GM18867 (cell line): ENCODE measurements around the gene RTL5.

Experiments
- ATAC-seq: cut with Tn5 transposase; IDR thresholded peaks from one replicate; pipeline ENCODE4 v1.9.1; 2021; ENCODE audit warnings: mild to moderate bottlenecking, moderate library complexity; ENCODE audit not compliant: unreplicated experiment

Gene RTL5

DNA sequence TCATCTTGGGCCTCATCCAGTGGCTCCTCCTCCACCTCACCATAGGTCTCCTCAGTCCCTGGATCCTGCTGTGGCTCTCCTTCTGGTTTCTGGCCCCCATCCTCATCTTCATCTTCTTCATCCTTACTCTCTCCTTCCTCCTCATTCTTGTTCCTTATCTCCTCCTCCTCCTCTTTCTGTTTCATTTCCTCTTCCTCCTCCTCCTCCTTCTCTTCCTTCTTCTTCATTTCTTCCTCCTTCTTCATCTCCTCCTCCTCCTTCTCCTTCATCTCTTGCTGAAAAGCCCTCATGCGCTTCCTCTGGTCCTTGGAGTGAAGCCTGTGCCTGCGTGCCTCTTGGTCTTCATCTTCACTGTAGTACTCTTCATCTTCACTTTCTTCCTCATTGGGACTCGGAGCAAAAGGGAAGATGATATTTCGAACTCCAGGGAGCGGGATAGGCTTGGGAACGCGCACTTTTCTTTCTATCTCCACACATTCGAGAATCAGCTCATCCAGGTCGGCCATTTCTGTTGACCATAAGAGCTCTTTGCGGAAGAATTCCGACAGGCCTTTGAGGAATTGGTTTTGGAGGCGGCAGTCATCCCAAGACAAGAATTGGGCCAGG, 1.5 kb downstream of the RTL5 start:
- no peak for ATAC-seq

DNA sequence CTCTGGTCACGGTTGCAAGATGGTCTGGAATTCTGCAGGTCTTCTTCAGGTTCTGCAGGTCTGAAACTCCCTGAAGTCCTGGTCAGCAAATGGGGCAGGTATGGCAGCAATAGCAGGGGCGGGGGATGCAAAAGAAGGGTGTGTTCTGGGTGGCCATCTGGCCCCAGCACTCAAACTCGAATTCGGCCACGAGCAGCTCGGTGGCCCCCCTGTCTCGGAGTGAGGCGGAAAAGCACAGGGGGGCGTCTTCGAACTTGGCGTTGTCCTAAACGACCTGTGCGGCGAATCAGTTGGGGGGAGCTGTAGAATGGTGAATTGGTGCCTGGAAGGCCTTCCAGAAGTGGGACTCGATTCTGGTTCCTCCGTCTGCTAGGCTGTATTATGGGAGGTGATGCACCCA, 2.1 kb downstream of the RTL5 start:
- ATAC-seq: no peak

DNA sequence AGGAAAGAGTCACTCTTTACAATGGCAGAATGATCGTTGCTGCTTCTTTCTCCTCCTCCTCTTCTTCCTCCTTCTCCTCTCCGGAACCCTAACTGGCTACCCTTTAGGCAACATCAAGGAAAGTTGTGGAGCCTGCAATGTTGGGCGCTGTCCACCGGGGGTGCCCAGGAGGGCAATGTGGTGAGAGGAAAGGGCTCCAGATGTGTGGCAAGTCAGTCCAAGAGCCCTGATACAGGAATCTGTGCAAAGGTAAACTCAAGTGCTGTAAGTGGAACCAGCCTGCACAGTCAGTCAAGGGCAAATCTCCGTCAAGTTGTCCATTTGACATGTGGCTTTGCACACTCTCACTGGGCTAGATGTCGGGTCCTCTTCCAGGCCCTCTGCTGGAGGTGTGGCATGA, 2.8 kb downstream of the RTL5 start:
- no peak for ATAC-seq

DNA sequence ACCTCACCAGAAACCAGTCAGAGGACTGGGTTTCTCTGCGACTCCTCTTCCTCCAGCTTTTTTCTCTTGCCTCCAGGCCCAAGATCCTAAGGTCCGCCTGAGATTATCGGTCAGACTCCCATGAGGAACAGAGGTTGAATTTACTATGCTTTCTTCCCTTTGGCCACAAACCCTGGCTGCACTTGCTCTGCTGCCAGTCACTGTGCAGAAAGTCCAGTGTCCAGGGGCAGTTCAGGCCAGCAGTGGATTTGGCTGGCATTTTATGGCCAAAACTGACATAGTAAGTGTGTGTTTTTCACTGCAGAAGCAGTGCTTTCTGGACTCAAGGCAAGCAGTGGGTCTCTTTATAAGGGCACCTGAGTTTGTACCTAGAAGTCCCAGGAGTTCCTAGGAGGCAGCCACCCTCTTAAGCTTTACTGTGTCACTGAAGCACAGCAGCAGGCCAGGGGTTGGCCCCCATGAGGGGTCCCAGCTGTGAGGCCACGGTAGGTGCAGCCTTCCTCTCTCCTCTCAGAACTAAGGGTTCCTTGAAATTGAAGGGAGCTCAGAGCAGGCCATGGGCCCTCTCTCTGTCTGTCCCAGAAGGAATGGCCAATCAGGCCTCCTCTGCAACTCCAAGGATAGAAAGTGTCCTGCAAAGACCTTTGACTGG, 3.4 kb downstream of the RTL5 start:
- ATAC-seq: no peak

DNA sequence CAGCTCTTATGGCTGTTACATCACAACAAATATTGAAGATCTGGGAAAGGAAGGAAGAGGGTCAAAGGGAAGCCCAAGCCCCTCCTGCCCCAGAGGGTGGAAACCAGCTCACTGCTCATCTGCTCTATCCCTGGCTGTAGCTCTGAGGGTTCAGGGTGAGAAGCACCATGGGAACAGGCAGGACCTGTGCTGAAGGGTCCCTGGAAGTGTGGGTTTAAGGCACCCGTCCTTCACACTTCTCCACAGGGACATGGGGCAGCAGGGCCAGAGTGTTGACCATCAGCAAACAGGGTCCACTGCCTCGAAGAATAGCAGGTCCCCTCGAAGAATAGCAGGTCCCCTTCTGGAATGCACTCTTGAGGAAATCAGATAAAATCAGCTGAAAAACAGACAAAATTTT, 4.4 kb downstream of the RTL5 start:
- ATAC-seq: no peak

DNA sequence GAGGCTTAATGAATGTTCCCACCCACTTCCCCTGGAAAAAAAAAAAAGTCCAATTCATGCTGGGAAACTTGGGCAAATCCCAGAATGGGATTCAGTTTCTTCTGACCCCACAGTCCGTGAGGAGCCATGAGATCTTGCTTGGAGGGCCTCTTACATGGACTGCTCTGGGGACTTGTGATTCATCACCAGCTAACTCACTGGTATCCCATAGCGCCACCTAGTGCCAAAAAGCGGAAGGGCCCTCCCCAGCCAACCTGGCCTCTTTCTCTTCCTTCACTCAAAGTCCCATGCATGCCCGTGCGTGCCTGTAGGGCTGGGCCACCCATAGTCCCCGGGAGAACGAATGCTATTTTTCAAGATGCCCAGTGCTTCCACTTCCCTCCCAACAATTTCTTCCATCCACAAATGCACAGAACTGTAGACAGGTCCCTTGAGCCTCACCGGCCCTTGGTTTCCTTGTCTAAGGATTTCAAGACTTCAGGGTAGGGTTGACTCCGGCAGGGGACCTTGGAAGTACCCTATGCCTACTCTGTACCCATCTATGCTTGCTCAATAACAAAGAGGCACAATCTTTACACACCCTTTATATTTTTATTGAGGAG, 5.1 kb downstream of the RTL5 start:
- peak; percentile 78 for ATAC-seq

DNA sequence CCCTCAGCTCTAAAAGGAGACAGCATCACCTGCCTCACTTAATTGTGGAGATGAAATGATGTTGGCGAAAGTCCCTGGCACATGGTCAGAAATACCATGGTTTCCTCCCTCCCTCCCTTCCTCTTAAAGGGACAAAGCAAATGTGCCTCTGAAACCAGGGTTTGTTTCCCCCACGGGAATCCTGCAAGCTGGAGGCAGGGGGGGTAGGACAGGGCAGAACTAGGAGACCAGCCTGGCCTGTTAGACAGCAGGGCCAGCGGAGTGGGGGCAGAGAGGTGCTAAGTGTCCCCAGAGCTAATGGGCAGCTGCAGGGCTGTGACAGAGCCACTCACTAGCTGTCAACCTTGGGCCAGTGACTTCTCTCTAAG, 5.7 kb downstream of the RTL5 start:
- no peak for ATAC-seq

DNA sequence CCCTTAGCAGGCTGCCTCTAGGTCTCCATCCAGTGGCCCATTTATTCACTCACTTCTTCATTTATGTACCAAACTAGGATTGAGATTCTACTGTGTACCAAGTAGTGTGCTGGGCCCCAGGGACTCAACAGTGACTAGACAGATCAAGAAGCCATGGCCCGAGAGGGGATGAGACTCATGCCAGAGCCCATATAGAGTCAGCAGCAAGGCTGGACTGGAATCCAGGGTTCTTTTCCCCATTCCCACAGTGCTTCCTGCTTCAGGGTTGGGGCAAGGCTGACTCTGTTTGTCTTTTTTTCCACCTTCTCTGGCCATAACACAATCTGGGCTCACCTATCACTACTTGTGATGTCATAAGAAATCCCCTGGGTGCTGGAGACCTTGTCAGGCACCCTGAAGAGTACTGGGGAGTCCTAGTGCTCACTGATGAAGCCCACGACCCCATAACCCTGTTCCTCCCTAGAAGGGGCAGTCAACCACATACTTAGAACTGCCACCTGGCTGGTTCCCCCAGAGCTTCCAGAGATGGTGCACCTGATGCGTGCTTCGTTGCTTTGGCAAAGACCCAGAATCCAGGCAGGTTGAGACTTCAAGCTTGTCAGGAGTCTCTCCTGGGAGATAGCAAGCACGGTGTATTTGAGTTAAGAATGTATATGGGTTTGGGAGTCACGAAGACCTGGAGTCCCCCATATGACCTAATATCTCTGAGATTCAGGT, 6.2 kb downstream of the RTL5 start:
- no peak for ATAC-seq

DNA sequence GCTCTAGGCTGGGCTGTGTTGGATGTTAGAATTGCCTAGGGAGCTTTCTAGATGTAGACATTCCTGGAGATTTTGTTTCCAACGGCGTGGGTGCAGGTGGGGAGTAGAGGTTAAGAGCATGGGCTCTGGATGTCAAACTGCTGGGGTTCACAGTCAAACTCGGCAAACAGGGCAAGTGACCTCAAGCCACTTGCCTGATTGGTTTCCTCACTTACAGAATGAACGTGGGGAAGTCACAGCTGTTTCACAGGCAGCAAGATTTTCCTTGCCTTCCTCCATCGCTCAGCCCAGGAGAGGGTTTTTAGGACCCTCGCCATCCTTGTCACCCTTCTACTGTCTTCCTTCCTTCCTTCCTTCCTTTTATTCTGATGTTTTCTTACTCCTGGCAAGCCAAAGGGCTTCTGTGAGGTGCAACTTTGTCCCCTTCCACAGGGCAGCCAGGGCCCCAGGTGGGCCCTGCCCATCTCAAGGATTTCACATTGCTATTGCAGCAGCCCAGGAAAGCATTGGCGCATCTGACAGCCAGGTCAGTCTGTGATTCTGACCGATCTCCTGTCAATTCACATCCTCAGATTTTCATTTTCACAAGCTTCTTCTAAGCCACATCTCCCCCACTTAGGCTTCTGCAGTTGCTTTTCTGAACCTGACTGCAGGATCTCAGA, 7.0 kb downstream of the RTL5 start:
- ATAC-seq: no peak

DNA sequence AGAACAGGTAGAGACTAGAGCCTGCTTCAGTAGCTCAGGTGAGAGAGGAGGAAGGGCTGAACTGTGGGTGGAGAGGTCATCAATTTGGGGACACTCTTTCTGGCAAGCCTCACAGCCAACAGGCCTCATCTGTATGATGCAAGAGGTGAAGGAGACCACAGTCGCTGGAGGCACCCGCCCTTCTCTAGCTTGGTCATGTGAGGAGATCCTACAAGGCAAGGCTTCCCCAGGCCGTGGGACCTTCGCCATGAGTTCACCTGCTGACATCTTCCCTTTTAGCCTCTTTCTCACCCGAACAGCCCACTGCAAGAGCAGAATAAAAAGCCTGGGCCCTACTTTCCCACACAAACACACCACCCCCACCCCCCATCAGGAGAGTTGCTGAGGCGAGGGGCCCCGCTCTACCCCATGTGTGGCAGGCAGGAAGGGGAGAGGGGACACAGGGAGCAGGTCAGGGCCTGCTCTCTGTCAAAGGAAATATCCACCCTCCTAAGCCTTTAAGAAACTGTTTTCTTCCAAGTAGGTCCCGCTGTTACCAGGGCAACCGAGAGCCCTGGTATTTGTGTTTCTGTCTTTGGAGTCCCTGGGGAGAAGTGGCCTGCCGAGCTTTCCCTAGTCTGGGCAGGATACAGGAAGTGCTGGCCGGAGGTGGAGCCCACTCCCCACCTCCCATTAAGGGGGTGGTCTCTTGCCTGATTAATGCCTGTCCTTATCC, 8.1 kb downstream of the RTL5 start:
- no peak for ATAC-seq

DNA sequence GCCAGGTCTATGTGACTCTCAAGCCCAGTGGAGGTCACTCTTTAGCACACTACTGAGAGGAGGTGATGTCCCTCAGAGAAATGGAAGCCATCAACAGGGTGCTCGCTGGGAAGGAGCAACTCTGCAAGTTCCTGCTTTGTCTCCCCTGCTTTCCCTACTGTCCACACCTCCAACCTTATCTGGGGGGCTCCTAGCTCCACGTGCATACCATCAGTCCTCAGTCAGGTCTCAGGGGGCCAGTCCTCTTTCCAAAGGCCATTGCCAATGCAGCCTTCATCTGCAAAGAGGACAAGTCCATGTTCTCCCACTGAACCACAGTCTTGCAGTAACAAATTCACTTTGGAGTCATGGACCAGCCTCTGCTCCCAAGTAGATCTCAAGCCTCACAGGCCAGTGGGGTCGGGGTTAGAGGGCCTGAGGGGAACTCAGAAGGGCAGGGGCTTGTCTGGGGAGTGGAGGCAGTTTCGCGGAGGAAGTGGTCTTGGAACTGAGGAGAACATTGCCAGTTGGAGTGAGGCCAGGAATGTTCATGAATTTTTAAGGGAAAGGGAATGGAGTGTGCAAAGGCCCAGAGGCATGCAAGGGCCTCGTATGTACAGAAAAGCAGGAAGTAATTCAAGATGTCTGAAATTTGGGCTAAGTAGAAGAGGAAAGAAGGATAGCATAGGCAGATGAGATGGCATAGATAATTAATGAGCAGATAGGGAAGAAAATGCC, 8.9 kb downstream of the RTL5 start:
- ATAC-seq: no peak

DNA sequence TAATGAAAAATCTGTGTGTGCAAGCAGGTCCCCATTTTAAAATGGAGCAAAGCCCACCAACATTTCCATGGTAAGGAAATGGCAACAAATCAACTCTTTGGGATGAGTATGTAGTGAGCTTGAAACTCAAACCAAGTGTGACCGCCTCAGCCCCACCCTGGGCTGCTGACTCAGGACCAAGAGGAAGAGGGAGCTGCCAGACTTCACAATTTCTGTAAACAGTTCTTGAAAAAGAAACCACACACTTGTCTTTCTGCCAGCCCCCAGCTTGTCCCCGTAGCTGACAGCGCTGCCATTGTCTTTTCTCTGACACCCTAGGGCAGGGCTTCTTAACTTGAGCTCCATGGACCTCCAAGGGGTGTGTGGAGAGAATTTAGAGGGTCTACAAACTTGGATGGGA, 10.3 kb downstream of the RTL5 start:
- ATAC-seq: peak; percentile 73

DNA sequence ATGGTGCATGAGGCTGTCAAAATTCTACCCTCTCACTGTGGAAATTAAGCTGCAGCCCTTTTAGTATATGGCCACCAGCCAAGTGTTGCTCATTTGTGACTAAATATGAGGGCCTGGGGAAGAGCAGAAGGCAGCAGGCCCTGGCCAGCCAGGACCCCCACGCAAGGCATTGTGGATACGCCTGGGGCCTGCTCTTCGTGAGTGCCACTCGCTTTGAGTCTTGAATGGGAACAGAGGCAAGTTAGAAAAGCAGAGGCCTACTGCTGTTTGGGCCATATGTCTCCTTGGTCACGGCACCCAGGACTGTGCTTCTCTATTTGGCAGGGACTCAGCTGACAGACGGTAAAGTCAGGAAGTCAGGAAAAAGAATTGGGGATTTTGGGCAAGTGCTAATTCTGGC, 10.9 kb downstream of the RTL5 start:
- ATAC-seq: no peak

DNA sequence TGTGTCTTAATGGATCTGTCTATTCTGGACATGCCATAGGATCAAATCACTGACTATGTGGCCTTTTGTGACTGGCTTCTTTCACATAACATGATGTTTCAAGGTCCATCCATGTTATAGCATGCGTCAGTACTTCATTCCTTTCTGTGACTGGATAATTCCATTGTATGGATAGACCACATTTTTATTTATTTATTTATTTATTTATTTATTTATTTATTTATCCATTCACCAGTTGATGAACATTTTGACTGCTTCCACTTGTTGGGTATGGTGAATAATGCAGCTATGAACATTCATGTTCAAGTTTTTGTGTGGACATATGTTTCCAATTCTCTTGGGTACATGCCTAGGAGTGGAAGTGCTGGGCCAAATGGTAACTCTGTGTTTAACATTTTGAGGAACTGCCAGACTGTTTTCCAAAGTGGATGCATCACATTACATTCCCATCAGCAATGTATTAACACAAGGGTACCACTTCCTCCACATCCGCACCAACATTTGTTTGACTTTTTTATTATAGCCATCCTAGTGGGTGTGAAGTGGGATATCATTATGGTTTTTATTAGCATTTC, 14.0 kb downstream of the RTL5 start:
- no peak for ATAC-seq

DNA sequence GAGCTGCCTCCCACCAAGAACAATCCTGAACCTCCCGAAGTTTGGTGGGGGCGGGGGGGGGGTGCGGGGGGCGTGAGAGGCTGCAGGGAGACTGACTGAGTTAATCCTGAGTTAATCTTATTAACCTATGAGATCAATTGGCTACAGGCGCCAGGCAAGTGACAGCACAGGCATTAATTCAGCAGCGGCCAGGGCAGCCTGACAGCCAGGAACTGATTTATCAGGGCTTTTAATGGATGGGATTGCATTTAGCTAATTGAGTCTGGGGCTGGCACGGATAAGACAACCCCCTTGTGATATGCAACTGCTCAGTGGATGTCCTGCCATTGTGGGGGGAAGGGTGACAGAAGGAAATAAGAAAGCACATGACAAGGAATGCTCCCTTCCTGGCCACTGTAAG, 16.3 kb downstream of the RTL5 start:
- ATAC-seq: no peak

DNA sequence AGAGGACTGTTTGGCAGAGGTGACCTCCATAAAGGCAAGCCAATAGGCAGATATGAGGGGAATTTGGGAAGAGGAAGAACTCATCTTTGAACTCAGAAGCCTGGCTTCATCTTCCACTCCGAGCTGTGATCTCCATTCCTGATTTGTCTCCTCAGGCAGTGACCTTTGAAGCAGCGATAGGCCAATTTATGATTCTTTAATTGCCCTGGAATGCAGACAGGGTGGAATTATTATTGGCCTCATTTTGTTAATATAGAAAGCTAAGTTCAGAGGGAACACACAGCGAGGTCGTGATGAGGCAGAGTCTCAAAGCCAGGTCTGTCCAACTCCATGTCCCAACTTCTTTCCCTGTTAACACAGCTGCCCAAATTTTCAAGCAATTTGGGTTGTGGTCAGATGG, 16.9 kb downstream of the RTL5 start:
- ATAC-seq: no peak

DNA sequence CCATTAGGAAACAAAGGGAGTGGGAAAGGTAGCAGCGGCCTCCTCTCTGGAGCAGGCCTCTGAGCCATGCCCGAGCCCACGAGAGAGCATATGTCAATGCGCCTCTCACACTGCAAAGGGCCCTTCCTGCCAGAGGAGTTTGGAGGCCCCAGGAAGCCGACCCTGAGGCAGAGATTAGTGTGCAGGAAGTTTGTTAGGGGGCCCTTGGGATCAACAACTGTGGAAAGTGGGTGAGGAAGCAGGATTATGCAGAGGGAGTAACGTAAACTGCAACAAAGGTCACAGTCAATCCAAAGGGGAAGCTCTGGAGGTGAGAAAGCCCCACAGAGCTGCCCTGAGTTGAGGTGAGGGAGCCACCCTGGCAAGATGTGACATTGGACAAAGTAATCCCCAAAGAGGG, 17.4 kb downstream of the RTL5 start:
- ATAC-seq: no peak

DNA sequence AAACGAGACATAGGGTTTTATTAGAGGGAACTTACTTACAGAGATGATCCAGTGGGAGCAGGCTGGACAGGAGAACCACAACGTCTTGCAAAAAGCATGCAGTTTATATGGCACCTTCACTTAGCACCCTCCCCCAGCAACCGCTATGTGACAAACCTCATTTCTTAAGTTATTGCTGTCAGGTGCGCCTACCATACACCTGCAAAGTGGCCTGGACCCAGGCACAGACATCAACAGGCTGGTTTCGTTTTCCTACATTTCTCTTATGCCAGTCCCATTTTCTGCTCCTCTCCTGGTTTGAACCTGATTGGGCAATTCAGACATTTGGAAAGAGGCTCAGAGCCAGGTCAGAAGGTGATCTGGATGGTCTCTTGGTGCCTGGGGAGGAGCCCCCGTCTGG, 18.3 kb downstream of the RTL5 start:
- no peak for ATAC-seq

DNA sequence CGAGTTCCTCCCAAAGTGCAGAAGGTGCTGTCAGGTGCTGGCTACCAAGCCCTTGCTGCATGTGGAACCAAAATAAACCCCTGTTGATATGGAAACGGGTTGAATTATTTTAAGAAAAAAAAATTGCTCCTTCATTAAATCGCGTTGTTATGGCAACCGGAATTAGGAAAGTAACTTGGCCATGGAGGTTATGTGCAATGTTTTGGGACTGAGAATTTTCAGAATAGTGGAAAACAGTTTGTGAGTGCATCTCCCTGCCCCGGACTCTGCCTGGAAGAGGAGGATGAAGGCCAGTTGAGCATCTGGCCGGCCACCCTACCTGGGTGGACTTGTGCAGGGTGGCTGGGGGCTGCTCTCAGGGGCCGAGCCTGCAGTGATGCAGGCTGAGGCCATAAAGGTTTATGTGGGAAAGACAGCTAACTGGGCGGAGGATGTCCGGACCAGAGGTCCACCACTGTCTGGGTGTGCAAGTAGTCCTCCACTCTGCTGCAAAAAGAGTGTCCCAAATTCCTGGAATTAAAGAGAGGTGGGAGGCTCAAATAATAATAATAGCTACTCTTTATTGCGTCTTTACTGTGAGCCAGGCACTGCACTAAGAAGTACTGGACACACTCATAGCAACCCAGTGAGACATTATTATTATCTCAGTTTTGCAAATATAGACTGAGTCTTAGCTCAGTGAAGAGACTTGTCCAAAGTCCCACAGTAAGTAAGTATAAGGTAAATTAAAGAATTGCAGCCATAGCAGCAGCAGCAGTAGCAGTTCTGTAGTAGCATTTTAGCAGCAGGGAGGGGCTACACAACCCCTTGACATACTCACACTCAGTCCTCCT, 20.6 kb downstream of the RTL5 start:
- no peak for ATAC-seq
